ENCODE measurements around the gene RSRC1. TPM values are rescaled to one million over a fixed set of nuclear protein-coding genes. Genes with fewer than 3 reads are reported as not detected.

The RSRC1 gene
- total and polyA plus RNA-seq, 12 donors: 12.6 to 27.6 (median 21.4) TPM

DNA sequence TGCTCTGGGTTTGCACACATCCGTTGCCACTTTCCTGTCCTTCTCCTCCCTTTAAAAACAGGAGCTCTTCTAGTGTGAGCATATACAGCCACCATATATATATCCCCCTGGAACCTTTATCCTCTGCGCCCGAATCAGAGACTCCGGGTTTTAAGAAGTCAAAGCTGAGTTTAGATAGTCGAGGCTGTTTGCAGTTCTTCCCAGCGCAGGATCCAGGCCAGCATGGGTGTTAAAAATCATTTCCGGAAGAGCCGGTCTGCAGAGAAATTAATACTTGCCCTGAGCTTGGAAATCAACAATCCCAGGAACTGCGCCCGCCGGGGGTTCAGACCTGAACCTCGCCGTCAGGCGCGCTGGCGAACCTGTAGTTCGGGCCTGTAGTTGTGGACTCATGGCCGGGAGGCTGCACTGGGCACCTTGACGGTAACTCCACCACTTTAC, 6.0 kb upstream of the RSRC1 start:
- Histone ChIP-seq H3K36me3 (no peaks in the 10 kb centered on the region), H3K27me3 (peaks cover 51 to 100% (median 98%) of the 10 kb centered on the region in 7 donors), H3K9me3 (no peaks in the 10 kb centered on the region), H3K4me1 (peaks cover 5 to 52% (median 25%) of the 10 kb centered on the region in 9 donors), H3K27ac (no peak overlapping the region), H3K4me3 (peak overlapping the region in 7 of 10 donors; percentile 26 to 46 (median 42))
- 12 to 18% methylated on average over 19 of the region's 19 CpGs for WGBS, 2 donors
- no peak for ATAC-seq
- TF ChIP-seq CTCF (IDR thresholded peaks at IDR 0.05): no peak
- intact Hi-C loops (cut with DNase I): no loop called here
- no peak for DNase-seq

DNA sequence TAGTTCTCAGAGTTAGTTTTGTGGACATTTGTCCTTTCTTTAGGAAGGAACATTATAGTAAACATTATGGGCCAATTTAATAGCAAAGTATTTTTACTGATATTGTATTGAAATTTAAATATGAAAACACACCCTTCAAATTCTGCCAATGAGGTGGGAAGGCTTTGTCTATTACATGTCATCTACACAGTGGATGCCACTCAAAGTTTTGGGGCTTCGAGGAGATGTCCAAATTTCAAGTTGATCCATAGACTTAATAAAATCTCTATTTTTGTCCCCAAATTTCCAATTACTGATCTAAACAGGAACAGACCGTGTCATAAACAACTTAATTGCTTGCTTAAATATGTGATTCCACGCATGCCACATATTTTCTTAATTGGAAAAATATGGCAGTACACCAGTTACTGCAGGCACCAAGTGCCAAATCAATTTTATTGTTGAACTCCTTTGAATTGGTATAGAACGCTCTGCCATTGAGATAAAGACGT, 5.4 kb upstream of the RSRC1 start:
- peak overlapping the region in 3 of 10 donors; percentile 48 to 56 (median 50) for H3K4me3 ChIP-seq
- intact Hi-C loops (cut with DNase I): no loop called here
- TF ChIP-seq CTCF (IDR thresholded peaks at IDR 0.05): no peak
- no peak for ATAC-seq
- DNase-seq: no peak
- H3K4me1 ChIP-seq: peaks cover 5 to 58% (median 25%) of the 10 kb centered on the region in 9 donors
- WGBS, 2 donors: 18 to 32% methylated on average over 5 of the region's 5 CpGs
- H3K9me3 ChIP-seq: no peaks in the 10 kb centered on the region
- peaks cover 51 to 100% (median 98%) of the 10 kb centered on the region in 7 donors for H3K27me3 ChIP-seq
- H3K36me3 ChIP-seq: no peaks in the 10 kb centered on the region
- H3K27ac ChIP-seq: no peak overlapping the region

DNA sequence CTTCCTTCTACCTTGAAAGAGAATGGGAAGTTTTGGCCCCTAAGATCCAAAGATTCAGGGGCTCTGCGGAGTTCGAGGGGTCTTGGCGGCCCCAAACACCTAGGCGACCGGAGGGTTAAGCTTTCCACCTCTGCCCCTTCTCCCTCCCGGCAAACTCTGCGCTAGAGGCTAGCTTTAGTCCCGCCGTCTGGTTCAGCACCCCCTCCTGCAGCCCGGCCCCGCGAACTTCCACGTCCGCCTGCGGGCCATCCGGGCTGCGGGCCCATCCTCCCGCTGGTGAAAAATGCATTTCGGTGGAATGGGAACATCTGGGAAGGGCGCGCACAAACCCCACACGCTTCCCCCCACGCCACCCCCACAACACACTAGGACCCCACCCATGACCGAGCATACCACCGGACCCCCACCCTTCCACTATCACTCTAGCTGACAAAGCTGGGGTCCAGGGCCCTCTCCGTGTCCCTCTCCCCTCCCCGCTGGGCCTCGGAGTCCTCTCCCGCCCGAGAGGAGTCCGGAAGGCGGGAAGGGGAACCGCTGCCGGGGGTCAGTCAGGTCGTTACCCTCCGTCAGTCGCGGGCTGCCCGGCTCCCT, 4.7 kb upstream of the RSRC1 start:
- H3K9me3 ChIP-seq: no peaks in the 10 kb centered on the region
- peaks cover 5 to 62% (median 26%) of the 10 kb centered on the region in 9 donors for H3K4me1 ChIP-seq
- no peaks in the 10 kb centered on the region for H3K36me3 ChIP-seq
- no peak for TF ChIP-seq CTCF (IDR thresholded peaks at IDR 0.05)
- ATAC-seq (peak in 1 of 8 donors; percentile 16), DNase-seq (peak in 1 of 2 donors; percentile 12)
- peaks cover 50 to 97% (median 91%) of the 10 kb centered on the region in 7 donors for H3K27me3 ChIP-seq
- 2% methylated on average over 39 of the region's 39 CpGs for WGBS, 2 donors
- peak overlapping the region in 3 of 10 donors; percentile 16 to 56 (median 49) for H3K27ac ChIP-seq
- intact Hi-C loops (cut with DNase I): no loop called here
- H3K4me3 ChIP-seq: peak overlapping the region in 9 of 10 donors; percentile 25 to 56 (median 37)

- ATAC-seq (peak in 1 of 8 donors; percentile 33), DNase-seq (peak; percentile 5 to 56)
- Histone ChIP-seq H3K27ac (peak overlapping the region in 3 of 10 donors; percentile 16 to 56 (median 49)), H3K4me3 (peak overlapping the region in 9 of 10 donors; percentile 25 to 56 (median 37)), H3K9me3 (no peaks in the 10 kb centered on the region), H3K27me3 (peaks cover 45 to 91% (median 85%) of the 10 kb centered on the region in 7 donors), H3K4me1 (peaks cover 5 to 64% (median 30%) of the 10 kb centered on the region in 9 donors), H3K36me3 (no peaks in the 10 kb centered on the region)
- intact Hi-C loops (cut with DNase I): no loop called here
- WGBS, 2 donors: 0 to 1% methylated on average over 29 to 45 of the region's 45 CpGs
- no peak for TF ChIP-seq CTCF (IDR thresholded peaks at IDR 0.05)
Observed at GRCh38 chr3:158105710-158106253, 4.1 kb upstream of the RSRC1 start.
